Esophagus squamous epithelium (tissue), 5 donors: Measurements from ENCODE around the gene MIS18BP1. TPM values are rescaled to one million over a fixed set of nuclear protein-coding genes. Genes with fewer than 3 reads are reported as not detected.

Experiments used
- DNase-seq: peaks from one replicate; lab custom pipeline; 2025; lab: John Stamatoyannopoulos, UW
- H3K27ac ChIP-seq, 4 donors: fragments of 200-600 bp; sonication (generic); one replicate each; pipeline ENCODE4 v1.5.1; 2016 to 2019; ENCODE audit warnings: mild to moderate bottlenecking in 1 of 4
- H3K27me3 ChIP-seq, 4 donors: fragments of 200-600 bp; sonication (generic); 1 replicate in 3 of 4; 2 replicates in 1 of 4; pipeline versions ENCODE4 v1.5.1 to v1.6.0; 2017 to 2021; ENCODE audit warnings: antibody characterized with exemption in 1 of 4
- H3K36me3 ChIP-seq, 3 donors: fragments of 200-600 bp; sonication (generic); one replicate each; pipeline ENCODE4 v1.5.1; 2016 to 2019
- H3K4me1 ChIP-seq, 3 donors: fragments of 200-600 bp; sonication (generic); one replicate each; pipeline ENCODE4 v1.5.1; 2017 to 2019
- H3K4me3 ChIP-seq, 4 donors: fragments of 200-600 bp; sonication (generic); 1 replicate in 3 of 4; 2 replicates in 1 of 4; pipeline ENCODE4 v1.5.1; 2016 to 2019; ENCODE audit warnings: mild to moderate bottlenecking in 2 of 4, moderate library complexity in 1 of 4
- H3K9me3 ChIP-seq, 3 donors: fragments of 200-600 bp; sonication (generic); one replicate each; pipeline ENCODE4 v1.5.1; 2016 to 2019
- POLR2A ChIP-seq, 4 donors: fragments of 450-650 bp; IDR thresholded peaks; one replicate each; pipeline ENCODE4 v1.6.1; 2017; ENCODE audit warnings: antibody characterized with exemption in 4 of 4, mild to moderate bottlenecking in 4 of 4, moderate library complexity in 3 of 4
- WGBS, 2 donors: methylation state at CpG; one replicate each; pipeline ENCODE4 v1.1.5; 2018; 5-methylcytosine and 5-hydroxymethylcytosine counted together
- intact Hi-C: fragments of 100-400 bp; cut with DNase I; formaldehyde crosslinking; loops from one replicate; pipeline ENCODE4 v1.15.0; 2022
- total RNA-seq, 4 donors: library from RNA; depleted of rRNA; stranded (reverse); fragments of >200 nt; gene quantifications; one replicate each; pipeline ENCODE4 v1.1.0, GENCODE V29; 2016
- TF ChIP-seq, protein P1 (sequence below), 6 experiments: fragments of 450-650 bp in 4 of 6; fragments of 200-600 bp in 2 of 6; sonication (generic) in 2 of 6; IDR thresholded peaks; one replicate each; pipeline ENCODE4 v1.5.1; 2016 to 2019; ENCODE audit warnings: antibody characterized with exemption in 6 of 6, mild to moderate bottlenecking in 4 of 6, moderate library complexity in 4 of 6
- donor health status: DM: yes; HTN: yes; CAD: no.

Gene MIS18BP1
- total RNA-seq, 4 donors from 2014 or later: 16.2 to 30.7 (median 24.2) TPM

DNA sequence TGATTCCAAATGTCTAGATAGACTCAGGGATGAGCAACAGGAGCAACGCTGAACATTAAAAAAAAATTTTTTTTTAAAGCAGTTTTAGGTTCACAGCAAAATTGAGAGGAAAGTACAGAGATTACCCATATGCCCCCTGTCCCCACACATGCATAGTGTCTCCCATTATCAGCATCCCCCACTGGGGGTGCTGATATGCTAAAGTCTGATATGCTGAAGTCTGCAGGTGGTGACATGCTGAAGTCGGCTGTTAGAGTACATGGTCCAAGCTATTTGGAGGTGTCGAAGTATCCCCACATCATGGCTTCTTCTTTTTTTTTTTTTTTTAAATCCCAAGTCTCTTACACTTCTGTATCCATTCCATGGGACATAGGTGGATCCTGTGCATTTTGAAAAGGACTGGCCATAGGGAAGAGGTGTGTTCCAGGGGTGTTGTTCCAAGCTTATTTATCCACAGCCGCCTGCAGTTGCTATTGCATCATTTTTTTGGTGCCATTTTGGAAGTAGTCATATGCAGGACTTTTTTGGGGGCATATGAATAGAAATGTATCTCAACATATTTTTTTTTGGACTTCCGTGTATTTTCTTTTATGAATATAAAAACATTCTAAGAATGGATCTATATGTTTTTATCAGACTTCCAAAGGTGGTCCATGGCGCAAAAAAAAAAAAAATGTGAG is 19.0 kb upstream of the MIS18BP1 start:
- Histone ChIP-seq H3K36me3 (no peaks in the 10 kb centered on the region), H3K4me1 (no peaks in the 10 kb centered on the region), H3K9me3 (no peaks in the 10 kb centered on the region), H3K27ac (no peak overlapping the region), H3K27me3 (no peaks in the 10 kb centered on the region), H3K4me3 (no peak overlapping the region)
- DNase-seq: no peak
- intact Hi-C loops: no loop called here
- TF ChIP-seq, protein P1, sequence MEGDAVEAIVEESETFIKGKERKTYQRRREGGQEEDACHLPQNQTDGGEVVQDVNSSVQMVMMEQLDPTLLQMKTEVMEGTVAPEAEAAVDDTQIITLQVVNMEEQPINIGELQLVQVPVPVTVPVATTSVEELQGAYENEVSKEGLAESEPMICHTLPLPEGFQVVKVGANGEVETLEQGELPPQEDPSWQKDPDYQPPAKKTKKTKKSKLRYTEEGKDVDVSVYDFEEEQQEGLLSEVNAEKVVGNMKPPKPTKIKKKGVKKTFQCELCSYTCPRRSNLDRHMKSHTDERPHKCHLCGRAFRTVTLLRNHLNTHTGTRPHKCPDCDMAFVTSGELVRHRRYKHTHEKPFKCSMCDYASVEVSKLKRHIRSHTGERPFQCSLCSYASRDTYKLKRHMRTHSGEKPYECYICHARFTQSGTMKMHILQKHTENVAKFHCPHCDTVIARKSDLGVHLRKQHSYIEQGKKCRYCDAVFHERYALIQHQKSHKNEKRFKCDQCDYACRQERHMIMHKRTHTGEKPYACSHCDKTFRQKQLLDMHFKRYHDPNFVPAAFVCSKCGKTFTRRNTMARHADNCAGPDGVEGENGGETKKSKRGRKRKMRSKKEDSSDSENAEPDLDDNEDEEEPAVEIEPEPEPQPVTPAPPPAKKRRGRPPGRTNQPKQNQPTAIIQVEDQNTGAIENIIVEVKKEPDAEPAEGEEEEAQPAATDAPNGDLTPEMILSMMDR (IDR thresholded peaks at IDR 0.05): no peak
- no peak for TF ChIP-seq POLR2A (IDR thresholded peaks at IDR 0.05)
- 89 to 92% methylated on average over 6 of the region's 6 CpGs for WGBS, 2 donors

DNA sequence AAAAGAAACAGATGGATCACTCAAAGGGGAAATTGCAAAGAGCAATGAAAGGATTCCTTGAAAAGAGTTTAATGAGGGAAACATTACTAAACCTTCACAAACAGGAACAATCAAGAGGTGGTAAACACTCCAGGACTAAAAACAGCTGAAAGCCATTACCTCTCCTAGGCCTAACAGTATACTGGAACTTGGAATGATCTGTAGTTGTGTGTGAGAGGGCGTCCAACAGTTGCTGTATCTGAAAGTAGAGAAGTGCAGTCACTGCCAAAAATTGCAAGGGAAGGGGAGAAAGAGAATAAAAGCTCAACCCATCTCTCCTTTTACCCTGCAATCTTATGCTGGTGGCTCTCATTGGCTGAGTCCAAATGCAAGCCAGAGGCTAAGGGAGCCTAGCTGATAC is 17.0 kb upstream of the MIS18BP1 start:
- Histone ChIP-seq H3K27ac (no peak overlapping the region), H3K27me3 (no peaks in the 10 kb centered on the region), H3K36me3 (no peaks in the 10 kb centered on the region), H3K4me3 (no peak overlapping the region), H3K4me1 (no peaks in the 10 kb centered on the region), H3K9me3 (no peaks in the 10 kb centered on the region)
- TF ChIP-seq, protein P1 (IDR thresholded peaks at IDR 0.05): no peak
- no peak for TF ChIP-seq POLR2A (IDR thresholded peaks at IDR 0.05)
- intact Hi-C loops: no loop called here
- WGBS, 2 donors: 42 to 56% methylated on average over 1 of the region's 1 CpG
- DNase-seq: no peak

DNA sequence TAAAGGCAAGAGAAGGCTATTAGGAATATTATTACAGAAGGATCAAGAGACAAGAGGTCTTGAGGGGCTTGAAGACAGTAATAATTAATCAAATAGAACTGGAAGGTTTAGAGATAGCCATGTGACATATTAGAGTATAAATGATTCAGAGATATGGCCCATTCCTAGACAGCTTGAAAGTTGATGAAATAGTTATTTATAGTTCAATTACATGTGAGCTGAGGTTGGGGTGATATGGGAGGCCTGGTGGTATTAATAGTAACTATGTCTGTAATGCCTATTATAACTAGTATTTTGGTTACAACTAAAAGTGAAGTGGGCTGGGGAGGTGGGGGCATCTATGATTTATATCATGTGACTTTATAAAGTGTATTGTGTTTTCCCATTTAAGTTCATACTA is 14.1 kb upstream of the MIS18BP1 start:
- H3K4me1 ChIP-seq: no peaks in the 10 kb centered on the region
- no peaks in the 10 kb centered on the region for H3K36me3 ChIP-seq
- no peaks in the 10 kb centered on the region for H3K27me3 ChIP-seq
- no peak for TF ChIP-seq POLR2A (IDR thresholded peaks at IDR 0.05)
- TF ChIP-seq, protein P1 (IDR thresholded peaks at IDR 0.05): no peak
- H3K27ac ChIP-seq: no peak overlapping the region
- intact Hi-C loops: loop anchor here (10.0 kb wide), 1 partner anchor 352 kb away; no protein-coding TSS in a partner anchor
- no peak overlapping the region for H3K4me3 ChIP-seq
- no peak for DNase-seq
- H3K9me3 ChIP-seq: no peaks in the 10 kb centered on the region

DNA sequence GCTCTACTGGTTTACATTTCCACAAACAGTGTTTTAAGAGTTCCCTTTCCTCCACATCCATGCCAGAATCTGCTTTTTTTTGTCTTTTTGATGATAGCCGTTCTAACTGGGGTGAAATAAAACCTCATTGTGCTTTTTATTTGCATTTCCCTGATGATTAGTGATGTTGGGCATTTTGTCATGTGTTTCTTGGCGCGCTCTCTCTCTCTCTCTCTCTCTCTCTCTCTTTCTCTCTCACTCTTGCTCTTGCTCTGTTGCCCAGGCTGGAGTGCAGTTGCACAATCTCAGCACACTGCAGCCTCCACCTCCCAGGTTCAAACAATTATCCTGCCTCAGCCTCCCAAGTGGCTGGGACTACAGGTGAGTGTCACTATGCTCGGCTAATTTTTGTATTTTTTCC is 9.6 kb upstream of the MIS18BP1 start:
- TF ChIP-seq, protein P1 (IDR thresholded peaks at IDR 0.05): no peak
- no peak for TF ChIP-seq POLR2A (IDR thresholded peaks at IDR 0.05)
- Histone ChIP-seq H3K27ac (no peak overlapping the region), H3K27me3 (no peaks in the 10 kb centered on the region), H3K36me3 (no peaks in the 10 kb centered on the region), H3K9me3 (peaks cover 0 to 15% (median 7%) of the 10 kb centered on the region in 3 donors), H3K4me1 (no peaks in the 10 kb centered on the region), H3K4me3 (no peak overlapping the region)
- no peak for DNase-seq
- 49 to 54% methylated on average over 4 of the region's 4 CpGs for WGBS, 2 donors
- intact Hi-C loops: loop anchor here (10.0 kb wide), 1 partner anchor 348 kb away; no protein-coding TSS in a partner anchor

DNA sequence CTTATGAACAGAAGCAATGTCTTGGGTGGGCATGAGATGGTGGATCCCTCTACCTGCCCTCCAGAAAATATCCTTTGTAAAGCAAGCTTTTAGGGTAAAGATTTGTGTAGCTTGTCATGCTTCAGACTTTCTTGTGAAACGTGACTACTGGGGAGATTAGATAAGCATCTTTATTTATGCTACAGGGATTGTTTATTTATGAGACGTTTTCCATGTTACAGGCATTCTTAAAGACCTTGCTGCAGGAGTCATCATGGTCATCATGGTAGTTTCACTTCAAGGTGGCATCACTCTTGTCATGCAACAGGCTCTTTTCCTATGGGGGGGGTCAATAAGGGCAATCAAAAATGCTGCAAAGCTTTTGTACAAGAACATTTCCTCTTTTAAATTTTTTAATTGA is 8.2 kb upstream of the MIS18BP1 start:
- no peak overlapping the region for H3K27ac ChIP-seq
- DNase-seq: no peak
- intact Hi-C loops: loop anchor here (10.0 kb wide), 1 partner anchor 346 kb away; no protein-coding TSS in a partner anchor
- WGBS, 2 donors: 20 to 46% methylated on average over 2 of the region's 2 CpGs
- H3K36me3 ChIP-seq: no peaks in the 10 kb centered on the region
- H3K4me3 ChIP-seq: no peak overlapping the region
- no peaks in the 10 kb centered on the region for H3K27me3 ChIP-seq
- TF ChIP-seq, protein P1 (IDR thresholded peaks at IDR 0.05): no peak
- TF ChIP-seq POLR2A (IDR thresholded peaks at IDR 0.05): no peak
- H3K4me1 ChIP-seq: no peaks in the 10 kb centered on the region
- peaks cover 0 to 15% (median 7%) of the 10 kb centered on the region in 3 donors for H3K9me3 ChIP-seq
